Spleen (tissue), 11 donors: ENCODE measurements around the gene TMEM117. TPM values are rescaled to one million over a fixed set of nuclear protein-coding genes. Genes with fewer than 3 reads are reported as not detected.
"Not testable (repeated sequence)": the region's sequence is repeated elsewhere in the genome, so short reads cannot be mapped to it uniquely, and the experiment has no call there.

Experiments
- DNase-seq: peaks from one replicate; pipeline ENCODE4 v3.0.0-alpha.2; 2020
- H3K27ac ChIP-seq, 8 donors: fragments of 200-600 bp; sonication (generic) in 7 of 8; 1 replicate in 4 of 8; 2 replicates in 4 of 8; pipeline versions ENCODE4 v1.5.0 to v1.8.0; 2016 to 2021; ENCODE audit warnings: inconsistent platforms in 4 of 8, mild to moderate bottlenecking in 4 of 8, moderate library complexity in 1 of 8
- H3K27me3 ChIP-seq, 7 donors: fragments of 200-600 bp; sonication (generic) in 6 of 7; replicated peaks in 1 of 7; 1 replicate in 4 of 7; 2 replicates in 3 of 7; pipeline versions ENCODE4 v1.5.0 to v1.8.0; 2016 to 2021; ENCODE audit warnings: inconsistent platforms in 3 of 7, mild to moderate bottlenecking in 1 of 7
- H3K36me3 ChIP-seq, 6 donors: fragments of 200-600 bp; sonication (generic) in 5 of 6; 1 replicate in 4 of 6; 2 replicates in 2 of 6; pipeline versions ENCODE4 v1.5.0 to v1.8.0; 2016 to 2021; ENCODE audit warnings: inconsistent platforms in 2 of 6
- H3K4me1 ChIP-seq, 6 donors: fragments of 200-600 bp; sonication (generic) in 5 of 6; 1 replicate in 3 of 6; 2 replicates in 3 of 6; pipeline versions ENCODE4 v1.5.0 to v1.8.0; 2016 to 2021; ENCODE audit warnings: inconsistent platforms in 3 of 6
- H3K4me3 ChIP-seq, 8 donors: fragments of 200-600 bp; sonication (generic) in 7 of 8; 1 replicate in 4 of 8; 2 replicates in 4 of 8; pipeline versions ENCODE4 v1.5.0 to v1.8.0; 2016 to 2021; ENCODE audit warnings: inconsistent platforms in 4 of 8, mild to moderate bottlenecking in 4 of 8, moderate library complexity in 2 of 8
- H3K9me3 ChIP-seq, 8 donors: fragments of 200-600 bp; sonication (generic) in 7 of 8; 1 replicate in 4 of 8; 2 replicates in 4 of 8; pipeline versions ENCODE4 v1.5.0 to v1.8.0; 2016 to 2021; ENCODE audit warnings: inconsistent platforms in 4 of 8
- POLR2A ChIP-seq, 3 donors: fragments of 450-650 bp; IDR thresholded peaks; one replicate each; pipeline ENCODE4 v1.5.1; 2017; ENCODE audit warnings: antibody characterized with exemption in 3 of 3, mild to moderate bottlenecking in 1 of 3
- POLR2AphosphoS5 ChIP-seq, 3 donors: sonication (generic); formaldehyde crosslinking; IDR thresholded peaks; one replicate each; pipeline ENCODE4 v1.5.1; 2017; ENCODE audit warnings: antibody characterized with exemption in 3 of 3
- WGBS, 5 donors: extraction: QIAGEN DNeasy Blood & Tissue Kit in 3 of 5; methylation state at CpG; one replicate each; pipeline versions ENCODE4 v1.1.5 to v1.1.7; 2013 to 2018; 5-methylcytosine and 5-hydroxymethylcytosine counted together
- intact Hi-C: fragments of 100-400 bp; cut with DNase I; formaldehyde crosslinking; loops from one replicate; pipeline ENCODE4 v1.15.0; 2023; ENCODE audit warnings: low total_unique reads
- polyA plus RNA-seq, 3 donors: library from polyadenylated mRNA; stranded (reverse); fragments of 200-250 nt; gene quantifications; one replicate each; pipeline ENCODE4 v1.2.1, GENCODE V29; 2013
- total RNA-seq, 7 donors: library from RNA; depleted of rRNA in 3 of 7; stranded (reverse); fragments of >200 nt in 3 of 7; fragmentation: NEBNext Ultra II Directional in 4 of 7; extraction: Animal tissue kit (Norgen Biotek cat#: 25700) in 4 of 7; gene quantifications; one replicate each; pipeline versions ENCODE4 v1.1.0 to v1.2.1, GENCODE V29; 2016 to 2021
- TF ChIP-seq, protein P1 (sequence below), 11 experiments: fragments of 200-600 bp in 7 of 11; fragments of 450-650 bp in 4 of 11; sonication (generic) in 4 of 11; IDR thresholded peaks in 8 of 11; conservative IDR thresholded peaks in 3 of 11; 1 replicate in 7 of 11; 2 replicates in 4 of 11; pipeline versions ENCODE4 v1.4.0 to v1.8.0; 2016 to 2021; ENCODE audit warnings: antibody characterized with exemption in 11 of 11, inconsistent platforms in 4 of 11, mild to moderate bottlenecking in 1 of 11
- donor health status: healthy with polysubstance abuse.
- donor health status: DM: no; HTN: no; CAD: no; lungs with moderate emphysema.
- donor health status: DM: no; HTN: no; CAD: no.
- donor health status: Bipolar disorder and iron deficiency.
- donor health status: healthy.
- donor health status: DM: no; HTN: no; CAD: no.
- donor health status: DM: yes; HTN: yes; CAD: no.

TMEM117 gene
- total and polyA plus RNA-seq, 10 donors: 1.7 to 24.5 (median 5.0) TPM

DNA sequence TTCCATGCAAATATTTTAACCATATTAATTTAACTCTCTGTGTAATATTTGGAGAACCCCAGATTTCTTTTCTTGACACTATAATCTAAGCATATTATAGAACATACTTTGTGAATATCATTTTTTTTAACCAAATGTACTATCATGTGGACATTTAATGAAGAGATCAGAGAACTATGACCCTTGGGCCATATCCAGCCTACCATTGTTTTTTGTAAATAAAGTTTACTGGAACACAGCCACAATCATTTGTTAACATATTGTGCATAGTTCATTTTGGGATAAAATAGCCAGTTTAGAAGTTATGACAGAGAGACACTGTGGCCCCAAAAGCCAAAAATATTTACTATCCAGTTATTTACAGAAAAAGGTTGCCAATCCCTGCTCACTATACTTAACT, 338.2 kb downstream of the TMEM117 start:
- Histone ChIP-seq H3K27me3 (no peaks in the 10 kb centered on the region), H3K27ac (no peak overlapping the region), H3K9me3 (peaks cover 0 to 12% (median 0%) of the 10 kb centered on the region in 8 donors), H3K4me3 (no peak overlapping the region), H3K4me1 (no peaks in the 10 kb centered on the region), H3K36me3 (no peaks in the 10 kb centered on the region)
- TF ChIP-seq, protein P1, sequence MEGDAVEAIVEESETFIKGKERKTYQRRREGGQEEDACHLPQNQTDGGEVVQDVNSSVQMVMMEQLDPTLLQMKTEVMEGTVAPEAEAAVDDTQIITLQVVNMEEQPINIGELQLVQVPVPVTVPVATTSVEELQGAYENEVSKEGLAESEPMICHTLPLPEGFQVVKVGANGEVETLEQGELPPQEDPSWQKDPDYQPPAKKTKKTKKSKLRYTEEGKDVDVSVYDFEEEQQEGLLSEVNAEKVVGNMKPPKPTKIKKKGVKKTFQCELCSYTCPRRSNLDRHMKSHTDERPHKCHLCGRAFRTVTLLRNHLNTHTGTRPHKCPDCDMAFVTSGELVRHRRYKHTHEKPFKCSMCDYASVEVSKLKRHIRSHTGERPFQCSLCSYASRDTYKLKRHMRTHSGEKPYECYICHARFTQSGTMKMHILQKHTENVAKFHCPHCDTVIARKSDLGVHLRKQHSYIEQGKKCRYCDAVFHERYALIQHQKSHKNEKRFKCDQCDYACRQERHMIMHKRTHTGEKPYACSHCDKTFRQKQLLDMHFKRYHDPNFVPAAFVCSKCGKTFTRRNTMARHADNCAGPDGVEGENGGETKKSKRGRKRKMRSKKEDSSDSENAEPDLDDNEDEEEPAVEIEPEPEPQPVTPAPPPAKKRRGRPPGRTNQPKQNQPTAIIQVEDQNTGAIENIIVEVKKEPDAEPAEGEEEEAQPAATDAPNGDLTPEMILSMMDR (IDR thresholded peaks at IDR 0.05 in 8 of 11, conservative IDR thresholded peaks at IDR 0.05 in 3 of 11): no peak
- TF ChIP-seq POLR2AphosphoS5 (IDR thresholded peaks at IDR 0.05) (no peak), POLR2A (IDR thresholded peaks at IDR 0.05) (no peak)
- intact Hi-C loops: no loop called here
- no peak for DNase-seq

DNA sequence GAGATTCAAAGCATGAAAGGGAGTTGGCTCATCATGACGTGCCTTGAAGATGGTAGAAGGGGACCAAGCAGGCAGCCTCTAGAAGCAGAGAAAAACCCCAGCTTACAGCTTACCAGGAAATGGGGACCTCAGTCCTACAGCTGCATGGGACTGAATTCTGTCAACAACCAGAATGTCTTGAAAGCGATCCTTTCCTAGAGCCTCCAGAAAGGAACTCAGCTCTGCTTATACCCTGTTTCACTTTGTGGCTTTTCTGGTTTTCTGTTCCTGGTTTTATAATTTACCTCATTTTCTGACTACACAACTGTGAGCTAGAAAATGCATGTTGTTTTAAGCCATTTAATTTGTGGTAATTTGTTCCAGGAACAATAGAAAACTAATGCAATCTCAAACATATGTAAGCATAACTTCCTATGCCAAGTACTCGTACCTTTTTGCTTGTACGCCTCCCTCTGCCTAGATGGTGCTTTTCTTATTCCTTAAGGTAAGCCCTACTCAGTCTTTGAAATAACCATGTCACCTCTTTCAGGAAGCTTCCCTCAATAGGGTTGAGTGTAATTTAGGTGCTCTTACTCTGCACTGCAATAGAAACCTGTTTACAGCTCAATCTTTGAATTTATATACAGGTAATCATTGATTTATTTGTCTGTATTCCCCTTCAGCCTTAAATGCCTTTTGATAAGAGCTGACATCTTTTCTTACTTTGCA, 348.8 kb downstream of the TMEM117 start:
- no peaks in the 10 kb centered on the region for H3K27me3 ChIP-seq
- no peaks in the 10 kb centered on the region for H3K36me3 ChIP-seq
- DNase-seq: no peak
- intact Hi-C loops: no loop called here
- WGBS, 5 donors: 79 to 88% (median 87%) methylated on average over 4 of the region's 4 CpGs
- H3K9me3 ChIP-seq: peaks cover 0 to 6% (median 0%) of the 10 kb centered on the region in 8 donors
- H3K4me1 ChIP-seq: no peaks in the 10 kb centered on the region
- no peak overlapping the region for H3K4me3 ChIP-seq
- TF ChIP-seq, protein P1 (IDR thresholded peaks at IDR 0.05 in 8 of 11, conservative IDR thresholded peaks at IDR 0.05 in 3 of 11): no peak
- no peak for TF ChIP-seq POLR2A (IDR thresholded peaks at IDR 0.05)
- no peak overlapping the region for H3K27ac ChIP-seq

DNA sequence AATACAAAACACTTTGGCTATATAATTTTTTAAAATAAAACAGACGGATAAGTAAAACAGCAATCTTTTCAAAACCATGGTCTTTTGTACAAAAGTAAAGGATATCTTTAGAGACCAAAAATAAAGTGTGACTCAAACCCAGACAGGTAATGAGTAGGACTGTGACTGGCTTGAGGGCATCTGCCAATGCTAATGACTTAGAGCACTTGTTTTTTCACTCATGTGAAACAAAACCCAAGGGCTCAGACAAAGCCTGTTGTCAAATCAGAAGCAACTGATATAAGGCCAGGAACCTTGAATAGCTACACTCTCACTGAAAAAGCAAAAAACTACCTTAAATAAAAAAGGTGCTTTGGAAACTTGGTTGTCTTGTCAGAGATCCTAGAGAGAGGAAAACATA, 357.4 kb downstream of the TMEM117 start:
- Histone ChIP-seq H3K36me3 (no peaks in the 10 kb centered on the region), H3K4me3 (no peak overlapping the region), H3K27me3 (no peaks in the 10 kb centered on the region), H3K4me1 (no peaks in the 10 kb centered on the region), H3K9me3 (no peaks in the 10 kb centered on the region), H3K27ac (no peak overlapping the region)
- DNase-seq: no peak
- 77 to 94% (median 81%) methylated on average over 1 of the region's 1 CpG for WGBS, 5 donors
- intact Hi-C loops: no loop called here
- TF ChIP-seq POLR2AphosphoS5 (IDR thresholded peaks at IDR 0.05): no peak
- TF ChIP-seq, protein P1 (IDR thresholded peaks at IDR 0.05 in 8 of 11, conservative IDR thresholded peaks at IDR 0.05 in 3 of 11): no peak
- TF ChIP-seq POLR2A (IDR thresholded peaks at IDR 0.05): no peak

DNA sequence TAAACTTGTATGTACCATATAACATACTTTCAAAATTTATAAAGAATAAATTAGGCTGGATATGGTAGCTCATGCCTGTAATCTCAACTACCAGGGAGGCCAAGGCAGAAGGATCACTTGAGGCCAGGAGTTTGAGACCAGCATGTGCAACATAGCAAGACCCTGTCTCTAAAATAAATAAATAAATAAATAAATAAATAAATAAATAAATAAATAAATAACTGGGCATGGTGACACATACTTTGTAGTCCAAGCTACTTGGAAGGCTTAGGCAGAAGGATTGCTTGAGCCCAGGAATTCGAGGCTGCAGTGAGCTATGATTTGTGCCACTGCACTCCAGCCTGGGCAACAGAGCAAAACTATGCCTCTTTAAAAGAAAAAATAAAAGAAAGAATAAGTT, 359.8 kb downstream of the TMEM117 start:
- DNase-seq, H3K4me1 ChIP-seq, H3K36me3 ChIP-seq, H3K27me3 ChIP-seq, H3K9me3 ChIP-seq, H3K27ac ChIP-seq, H3K4me3 ChIP-seq, intact Hi-C loops: not testable (repeated sequence)
- WGBS, 5 donors: 58 to 86% (median 72%) methylated on average over 1 of the region's 1 CpG

DNA sequence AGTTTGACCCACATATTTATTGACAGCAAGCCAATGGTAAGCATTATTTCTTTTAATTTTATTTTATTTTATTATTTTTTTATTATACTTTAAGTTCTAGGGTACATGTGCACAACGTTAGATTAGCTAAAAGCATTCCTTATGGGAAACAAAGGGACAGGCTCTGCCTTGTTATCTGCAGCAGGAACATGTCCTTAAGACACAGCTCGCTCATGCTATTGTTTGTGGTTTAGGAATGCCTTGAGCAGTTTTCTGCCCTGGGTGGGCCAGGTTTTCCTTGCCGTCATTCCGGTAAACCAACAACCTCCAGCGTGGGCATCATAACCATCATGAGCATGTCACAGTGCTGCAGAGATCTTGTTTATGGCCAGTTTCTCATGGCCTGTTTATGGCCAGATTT, 370.2 kb downstream of the TMEM117 start:
- H3K4me1 ChIP-seq: no peaks in the 10 kb centered on the region
- TF ChIP-seq, protein P1 (IDR thresholded peaks at IDR 0.05 in 8 of 11, conservative IDR thresholded peaks at IDR 0.05 in 3 of 11): no peak
- TF ChIP-seq POLR2AphosphoS5 (IDR thresholded peaks at IDR 0.05) (no peak), POLR2A (IDR thresholded peaks at IDR 0.05) (no peak)
- peaks cover 0 to 37% (median 23%) of the 10 kb centered on the region in 8 donors for H3K9me3 ChIP-seq
- H3K27ac ChIP-seq: no peak overlapping the region
- intact Hi-C loops: no loop called here
- H3K4me3 ChIP-seq: no peak overlapping the region
- 88 to 92% (median 91%) methylated on average over 5 of the region's 5 CpGs for WGBS, 5 donors
- H3K27me3 ChIP-seq: no peaks in the 10 kb centered on the region
- DNase-seq: no peak
- H3K36me3 ChIP-seq: no peaks in the 10 kb centered on the region
